Measurements from ENCODE around the gene PGS1.

DNA sequence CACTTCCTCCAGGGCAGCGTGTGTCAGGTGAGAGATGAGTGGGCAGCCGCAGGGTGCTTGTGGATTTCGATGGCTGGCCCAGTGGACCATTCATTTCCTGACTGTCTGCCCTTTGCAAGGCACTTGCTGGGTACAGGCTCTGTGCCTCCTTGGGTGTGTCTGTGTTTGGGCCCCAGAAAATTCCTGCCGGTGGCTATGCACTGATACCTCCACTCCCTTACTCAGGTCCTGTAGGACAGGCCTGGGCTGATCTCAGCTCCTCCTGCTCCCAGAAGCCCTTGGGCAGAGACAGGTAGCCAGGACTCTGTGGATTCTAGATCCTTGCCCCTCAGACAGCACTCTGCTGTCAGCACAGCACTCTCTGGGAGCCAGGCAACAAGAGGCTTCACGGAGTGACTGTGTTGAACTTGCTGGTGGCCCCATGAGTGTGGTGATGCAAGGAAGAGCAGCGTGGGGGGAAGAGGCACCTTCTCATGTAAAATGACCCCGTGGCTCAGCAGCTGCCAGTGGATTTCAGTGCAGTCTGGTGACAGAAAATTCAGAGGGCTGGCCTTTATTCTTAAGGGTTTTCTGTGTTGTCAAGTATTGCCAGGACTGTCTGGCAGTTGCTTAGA, 29.0 kb downstream of the PGS1 start:
- no peak for TF ChIP-seq POLR2A (IDR thresholded peaks at IDR 0.05; ENCODE audit: low read length)
- TF ChIP-seq GATA1 (IDR thresholded peaks at IDR 0.05; ENCODE audit: low read depth, low read length): no peak

Data from erythroblast (primary cell).